Measurements from ENCODE around the gene CCDC92B. TPM values are rescaled to one million over a fixed set of nuclear protein-coding genes. Genes with fewer than 3 reads are reported as not detected.

Gene CCDC92B
- total and polyA plus RNA-seq, 2 of the 4 experiments (the other 2 are of a cell fraction), result not detected

- Histone ChIP-seq H2BK120ac (ENCODE audit: low read depth, low read length) (no peak overlapping the region), H3K4me2 (ENCODE audit: low read depth, low read length) (peak overlapping the region; percentile 33; the same call in 1 of the 2 replicates)
- intact Hi-C loops (cut with micrococcal nuclease), result no loop called here
These were observed 6.7 kb upstream of the CCDC92B start for GRCh38 chr17:2755891-2756724.

More at GRCh38 chr17:2755891-2756724, 6.7 kb upstream of the CCDC92B start:
- no peak overlapping the region for H3K18ac ChIP-seq (ENCODE audit: low read depth, low read length)
- no peak overlapping the region for H3K4ac ChIP-seq (ENCODE audit: low read depth, low read length)
- H3K9ac ChIP-seq (ENCODE audit: low read depth, low read length), result no peak overlapping the region
- H3K79me1 ChIP-seq (ENCODE audit: low read depth in 1 of 2, low read length in 2 of 2), result no peaks in the 10 kb centered on the region
- no peak overlapping the region for H3K14ac ChIP-seq (replicated peaks; ENCODE audit: low read depth, low read length)
- dilution Hi-C loops (cut with HindIII; ENCODE audit: low sequenced_read_pairs, unreplicated experiment), result no loop called here
- H2BK20ac ChIP-seq (ENCODE audit: low read depth, low read length), result no peak overlapping the region
- ChIA-PET POLR2A (ENCODE audit: unreplicated experiment) (no interaction called here), CTCF (interaction anchor here (0.5 kb wide), 1 partner anchor 254 kb away, joined by 3 read pairs; no protein-coding TSS in a partner anchor)
- no TSS peak for BruUV-seq (replicated peaks)
- H3K27me3 ChIP-seq (ENCODE audit: control insufficient read depth, insufficient read depth, low read length), result peaks cover 36% of the 10 kb centered on the region
- DNase-seq (no peak), ATAC-seq (ENCODE audit: low read depth) (peak; percentile 24; the same call in 1 of the 2 replicates)
- no peaks in the 10 kb centered on the region for H3K9me3 ChIP-seq (ENCODE audit: control insufficient read depth, insufficient read depth, low read length)
- in situ Hi-C loops (cut with MboI; ENCODE audit: low sequenced_read_pairs), result no loop called here
- H2AFZ ChIP-seq (replicated peaks; ENCODE audit: low read length, poor library complexity), result peak overlapping the region; percentile 12
- H2BK15ac ChIP-seq (ENCODE audit: low read depth, low read length), result no peak overlapping the region
- no peak overlapping the region for H3K56ac ChIP-seq (ENCODE audit: extremely low read depth, insufficient read depth, low read length)
- no peak overlapping the region for H4K8ac ChIP-seq (ENCODE audit: low read depth in 2 of 2, low read length in 2 of 2)
- no peak overlapping the region for H2AK9ac ChIP-seq (replicated peaks; ENCODE audit: low read depth, low read length, poor library complexity)
- H2BK5ac ChIP-seq (ENCODE audit: low read depth, low read length, poor library complexity, severe bottlenecking), result no peak overlapping the region
- H3K4me3 ChIP-seq (ENCODE audit: insufficient read depth, low read depth, low read length), result no peak overlapping the region; the same call in 1 of the 2 replicates
- no peak overlapping the region for H4K5ac ChIP-seq (ENCODE audit: low read depth, low read length)
- no peaks in the 10 kb centered on the region for H3K4me1 ChIP-seq (ENCODE audit: control insufficient read depth, insufficient read depth, low read length)
- H4K91ac ChIP-seq (ENCODE audit: insufficient read depth, low read depth, low read length), result no peak overlapping the region
- H3K23ac ChIP-seq (ENCODE audit: low read depth, low read length), result no peak overlapping the region
- H3K27ac ChIP-seq (ENCODE audit: insufficient read depth, low read length), result no peak overlapping the region
- 0% methylated on average over 5 of the region's 46 CpGs; no CpG with 5 or more reads in 1 of the 2 experiments for WGBS, 2 experiments (ENCODE audit: extremely low coverage in 2 of 2, insufficient read length in 1 of 2)
- H4K20me1 ChIP-seq (ENCODE audit: insufficient read depth, low read length), result no peaks in the 10 kb centered on the region
- no peaks in the 10 kb centered on the region for H3K9me1 ChIP-seq (ENCODE audit: insufficient read depth, low read length)
- no peak overlapping the region for H2AK5ac ChIP-seq (ENCODE audit: low read depth, low read length)
- TF ChIP-seq MAFK (IDR thresholded peaks at IDR 0.05; ENCODE audit: low read depth, low read length), result no peak
- TF ChIP-seq CEBPB (IDR thresholded peaks at IDR 0.05; ENCODE audit: low read depth, low read length), result no peak
- no peak for TF ChIP-seq SMC3 (IDR thresholded peaks at IDR 0.05; ENCODE audit: low read depth, low read length)
- no peak for TF ChIP-seq MXI1 (IDR thresholded peaks at IDR 0.05; ENCODE audit: borderline replicate concordance, low read depth, low read length)
- TF ChIP-seq CTCF (conservative IDR thresholded peaks at IDR 0.05; ENCODE audit: low read depth, low read length), result no peak
- no peak for TF ChIP-seq RAD21 (IDR thresholded peaks at IDR 0.05; ENCODE audit: low read length)
- TF ChIP-seq RFX5 (IDR thresholded peaks at IDR 0.05; ENCODE audit: low read depth, low read length), result no peak
- no peak for TF ChIP-seq RCOR1 (IDR thresholded peaks at IDR 0.05; ENCODE audit: insufficient replicate concordance, low read length)
- no peak for TF ChIP-seq CHD1 (IDR thresholded peaks at IDR 0.05; ENCODE audit: low read depth, low read length)
- no peak for TF ChIP-seq BHLHE40 (IDR thresholded peaks at IDR 0.05; ENCODE audit: low read depth, low read length)
- no peak for TF ChIP-seq MAZ (IDR thresholded peaks at IDR 0.05; ENCODE audit: borderline replicate concordance, low read depth, low read length)
- no peaks in the 10 kb centered on the region for H3K36me3 ChIP-seq (ENCODE audit: control insufficient read depth, insufficient read depth, low read length)

All from IMR-90 (cell line).